T-helper 2 cell treated with Interferon-gamma antibody and Interleukin-4, amounts not matched to agents 5 μg/mL and 100 μg/mL, for 36 hours (primary cell): Measurements from ENCODE around the gene ILKAP.

Source experiments
- DNase-seq: peaks from one replicate; pipeline ENCODE4 v3.0.0; 2021; ENCODE audit warnings: low spot score
- H3K27ac Mint-ChIP-seq: one replicate; pipeline ENCODE4 v1.8.0; 2021; ENCODE audit warnings: mild to moderate bottlenecking, mixed read lengths
- H3K27me3 Mint-ChIP-seq: one replicate; pipeline ENCODE4 v1.8.0; 2021; ENCODE audit warnings: low read depth, mixed read lengths
- H3K36me3 Mint-ChIP-seq: one replicate; pipeline ENCODE4 v1.8.0; 2021; ENCODE audit warnings: low read depth, mixed read lengths
- H3K4me1 Mint-ChIP-seq: one replicate; pipeline ENCODE4 v1.8.0; 2021; ENCODE audit warnings: low read depth, mixed read lengths
- H3K4me3 Mint-ChIP-seq: one replicate; pipeline ENCODE4 v1.8.0; 2022; ENCODE audit warnings: mild to moderate bottlenecking, moderate library complexity, mixed read lengths
- H3K9me3 Mint-ChIP-seq: one replicate; pipeline ENCODE4 v1.8.0; 2021; ENCODE audit warnings: mixed read lengths

Gene ILKAP

GRCh38 chr2:238150686-238151085 lies 52.8 kb downstream of the ILKAP start:
- no peak overlapping the region for H3K4me3 Mint-ChIP-seq
- H3K4me1 Mint-ChIP-seq: peaks cover 3% of the 10 kb centered on the region
- no peak overlapping the region for H3K27ac Mint-ChIP-seq
- no peaks in the 10 kb centered on the region for H3K27me3 Mint-ChIP-seq
- H3K36me3 Mint-ChIP-seq: no peaks in the 10 kb centered on the region
- H3K9me3 Mint-ChIP-seq: no peaks in the 10 kb centered on the region
- no peak for DNase-seq

- H3K27me3 Mint-ChIP-seq: no peaks in the 10 kb centered on the region
- no peak overlapping the region for H3K27ac Mint-ChIP-seq
- no peak for DNase-seq
- peaks cover 3% of the 10 kb centered on the region for H3K4me1 Mint-ChIP-seq
- H3K4me3 Mint-ChIP-seq: no peak overlapping the region
- no peaks in the 10 kb centered on the region for H3K36me3 Mint-ChIP-seq
- H3K9me3 Mint-ChIP-seq: no peaks in the 10 kb centered on the region
Observed at GRCh38 chr2:238149841-238150572, 53.5 kb downstream of the ILKAP start.

GRCh38 chr2:238148981-238149380 lies 54.5 kb downstream of the ILKAP start:
- Mint-ChIP-seq H3K9me3 (no peaks in the 10 kb centered on the region), H3K36me3 (no peaks in the 10 kb centered on the region), H3K4me3 (no peak overlapping the region), H3K27ac (no peak overlapping the region), H3K4me1 (peaks cover 3% of the 10 kb centered on the region), H3K27me3 (no peaks in the 10 kb centered on the region)
- DNase-seq: no peak

- Mint-ChIP-seq H3K9me3 (no peaks in the 10 kb centered on the region), H3K27ac (no peak overlapping the region), H3K4me3 (no peak overlapping the region), H3K27me3 (no peaks in the 10 kb centered on the region), H3K36me3 (no peaks in the 10 kb centered on the region), H3K4me1 (peaks cover 3% of the 10 kb centered on the region)
- no peak for DNase-seq
Observed at GRCh38 chr2:238146884-238147544, 56.5 kb downstream of the ILKAP start.

- Mint-ChIP-seq H3K36me3 (no peaks in the 10 kb centered on the region), H3K4me1 (peaks cover 3% of the 10 kb centered on the region), H3K9me3 (no peaks in the 10 kb centered on the region), H3K27ac (no peak overlapping the region), H3K4me3 (no peak overlapping the region), H3K27me3 (no peaks in the 10 kb centered on the region)
- no peak for DNase-seq
Observed at GRCh38 chr2:238145851-238146250, 57.6 kb downstream of the ILKAP start.

GRCh38 chr2:238145046-238145445 lies 58.4 kb downstream of the ILKAP start:
- H3K9me3 Mint-ChIP-seq: no peaks in the 10 kb centered on the region
- H3K4me3 Mint-ChIP-seq: no peak overlapping the region
- DNase-seq: no peak
- peaks cover 3% of the 10 kb centered on the region for H3K4me1 Mint-ChIP-seq
- H3K27me3 Mint-ChIP-seq: no peaks in the 10 kb centered on the region
- H3K27ac Mint-ChIP-seq: no peak overlapping the region
- H3K36me3 Mint-ChIP-seq: no peaks in the 10 kb centered on the region

- no peaks in the 10 kb centered on the region for H3K9me3 Mint-ChIP-seq
- no peaks in the 10 kb centered on the region for H3K27me3 Mint-ChIP-seq
- H3K4me3 Mint-ChIP-seq: no peak overlapping the region
- no peak overlapping the region for H3K27ac Mint-ChIP-seq
- H3K4me1 Mint-ChIP-seq: peaks cover 3% of the 10 kb centered on the region
- no peaks in the 10 kb centered on the region for H3K36me3 Mint-ChIP-seq
- DNase-seq: no peak
Observed at GRCh38 chr2:238144262-238144661, 59.2 kb downstream of the ILKAP start.

- Mint-ChIP-seq H3K4me3 (no peak overlapping the region), H3K4me1 (peaks cover 3% of the 10 kb centered on the region), H3K27me3 (no peaks in the 10 kb centered on the region), H3K27ac (no peak overlapping the region), H3K9me3 (no peaks in the 10 kb centered on the region), H3K36me3 (no peaks in the 10 kb centered on the region)
- no peak for DNase-seq
Observed at GRCh38 chr2:238143239-238143951, 60.1 kb downstream of the ILKAP start.

- Mint-ChIP-seq H3K4me1 (peaks cover 3% of the 10 kb centered on the region), H3K4me3 (no peak overlapping the region), H3K27me3 (no peaks in the 10 kb centered on the region), H3K9me3 (no peaks in the 10 kb centered on the region), H3K36me3 (no peaks in the 10 kb centered on the region), H3K27ac (no peak overlapping the region)
- no peak for DNase-seq
Observed at GRCh38 chr2:238142382-238143205, 60.9 kb downstream of the ILKAP start.

- no peak overlapping the region for H3K27ac Mint-ChIP-seq
- no peaks in the 10 kb centered on the region for H3K36me3 Mint-ChIP-seq
- DNase-seq: no peak
- no peak overlapping the region for H3K4me3 Mint-ChIP-seq
- H3K9me3 Mint-ChIP-seq: no peaks in the 10 kb centered on the region
- no peaks in the 10 kb centered on the region for H3K27me3 Mint-ChIP-seq
- H3K4me1 Mint-ChIP-seq: no peaks in the 10 kb centered on the region
Observed at GRCh38 chr2:238141541-238142318, 61.8 kb downstream of the ILKAP start.

- no peak for DNase-seq
- H3K4me1 Mint-ChIP-seq: no peaks in the 10 kb centered on the region
- no peak overlapping the region for H3K27ac Mint-ChIP-seq
- no peak overlapping the region for H3K4me3 Mint-ChIP-seq
- no peaks in the 10 kb centered on the region for H3K27me3 Mint-ChIP-seq
- no peaks in the 10 kb centered on the region for H3K9me3 Mint-ChIP-seq
- H3K36me3 Mint-ChIP-seq: no peaks in the 10 kb centered on the region
Observed at GRCh38 chr2:238140721-238141540, 62.6 kb downstream of the ILKAP start.

GRCh38 chr2:238140040-238140439 lies 63.5 kb downstream of the ILKAP start:
- no peaks in the 10 kb centered on the region for H3K9me3 Mint-ChIP-seq
- H3K36me3 Mint-ChIP-seq: no peaks in the 10 kb centered on the region
- no peaks in the 10 kb centered on the region for H3K4me1 Mint-ChIP-seq

More at GRCh38 chr2:238140040-238140439, 63.5 kb downstream of the ILKAP start:
- no peak overlapping the region for H3K4me3 Mint-ChIP-seq
- DNase-seq: no peak
- H3K27ac Mint-ChIP-seq: no peak overlapping the region
- no peaks in the 10 kb centered on the region for H3K27me3 Mint-ChIP-seq
